Heart right ventricle (tissue), 16 donors: ENCODE results near the gene SPATC1L. TPM values are rescaled to one million over a fixed set of nuclear protein-coding genes. Genes with fewer than 3 reads are reported as not detected.

ENCODE experiments used
- ATAC-seq, 8 donors: fragments of 200-7000 bp; cut with Tn5 transposase; one replicate each; pipeline ENCODE4 v1.9.1; 2020; ENCODE audit warnings: mild to moderate bottlenecking in 8 of 8, moderate library complexity in 8 of 8, moderate number of reproducible peaks in 1 of 8
- DNase-seq, 2 donors: peaks; one replicate each; pipeline ENCODE4 v3.0.0-alpha.2; 2020
- H3K27ac ChIP-seq, 10 donors: fragments of 200-600 bp; sonication (generic) in 2 of 10; one replicate each; pipeline versions ENCODE4 v1.5.0 to v1.8.0; 2020 to 2022; ENCODE audit warnings: mild to moderate bottlenecking in 3 of 10
- H3K27me3 ChIP-seq, 7 donors: fragments of 200-600 bp; one replicate each; pipeline ENCODE4 v1.8.0; 2021 to 2022; ENCODE audit warnings: mild to moderate bottlenecking in 2 of 7
- H3K36me3 ChIP-seq, 9 donors: fragments of 200-600 bp; sonication (generic) in 1 of 9; one replicate each; pipeline versions ENCODE4 v1.5.0 to v1.8.0; 2020 to 2022; ENCODE audit warnings: mild to moderate bottlenecking in 2 of 9
- H3K4me1 ChIP-seq, 9 donors: fragments of 200-600 bp; sonication (generic) in 1 of 9; one replicate each; pipeline versions ENCODE4 v1.5.0 to v1.8.0; 2020 to 2022; ENCODE audit warnings: mild to moderate bottlenecking in 4 of 9
- H3K4me3 ChIP-seq, 10 donors: fragments of 200-600 bp; sonication (generic) in 2 of 10; one replicate each; pipeline versions ENCODE4 v1.5.0 to v1.8.0; 2020 to 2022; ENCODE audit warnings: mild to moderate bottlenecking in 7 of 10, moderate library complexity in 2 of 10
- H3K9me3 ChIP-seq, 11 donors: fragments of 200-600 bp in 10 of 11; sonication (generic) in 2 of 11; one replicate each; pipeline versions ENCODE4 v1.5.0 to v1.8.0; 2013 to 2022; ENCODE audit warnings: mild to moderate bottlenecking in 2 of 11, control low read depth in 1 of 11, moderate library complexity in 1 of 11
- CTCF ChIP-seq, 9 donors: fragments of 200-600 bp; sonication (generic) in 2 of 9; IDR thresholded peaks; one replicate each; pipeline versions ENCODE4 v1.5.0 to v1.8.0; 2021 to 2022; ENCODE audit warnings: antibody characterized with exemption in 9 of 9, mild to moderate bottlenecking in 5 of 9, moderate library complexity in 1 of 9
- WGBS, 2 donors: extraction: QIAGEN DNeasy Blood & Tissue Kit; methylation state at CpG; one replicate each; pipeline ENCODE4 v1.1.7; 2013; ENCODE audit warnings: inconsistent platforms in 1 of 2; 5-methylcytosine and 5-hydroxymethylcytosine counted together
- intact Hi-C, 10 donors: fragments of 100-400 bp; cut with DNase I; formaldehyde crosslinking; loops; one replicate each; pipeline versions ENCODE4 v1.11.1 to v1.14.2; 2022
- polyA plus RNA-seq, 2 donors: library from polyadenylated mRNA; stranded (reverse); fragments of 200-250 nt; gene quantifications; one replicate each; pipeline ENCODE4 v1.2.3, GENCODE V29; 2013
- total RNA-seq, 10 donors: library from RNA; stranded (reverse); fragmentation: NEBNext Ultra II Directional in 3 of 10; extraction: Animal tissue kit (Norgen Biotek cat#: 25700) in 3 of 10; gene quantifications; one replicate each; pipeline versions ENCODE4 v1.2.1 to v1.2.4, GENCODE V29; 2021 to 2023
- donor health status: Arrhythmogenic right ventricular cardiomyopathy.
- donor health status: ischemic (EF 13 %, LVEDD 7.1; RV severe dilation, severe dysfunction).
- donor health status: healthy with polysubstance abuse.
- donor health status: DM: no; HTN: yes; CAD: no.
- donor health status: DM: no; HTN: no; CAD: no.
- donor health status: ischemic (EF 25% LVEDD 6.9; RV normal size, moderate dysfunction).
- donor health status: ischemic (EF 25% LVEDD 5.7; RV mildly dilated, moderate dysfunction).
- donor health status: healthy.
- donor health status: DM: yes; HTN: yes; CAD: no.
- donor health status: Ischemic cardiomyopathy.
- donor health status: ischemic (EF 35%, LVEDD 5.7; RV mildly dilated, moderate dysfunction).
- donor health status: nonischemic (EF 11% LVEDD 7.7; RV severe dilation, severe dysfunction).
- donor health status: DM: yes; HTN: yes; CAD: no.
- donor health status: PGD.
- donor health status: ischemic (EF 29% LVEDD 5.4; RV normal size, mild dysfunction).
- donor health status: nonischemic (EF 23%, LVEDD 6.1; RV moderate dilation, normal function).

Gene SPATC1L
- total and polyA plus RNA-seq, 12 donors, result 4.7 to 14.6 (median 8.4) TPM

- DNase-seq (no peak), ATAC-seq (no peak)
- no peak for TF ChIP-seq CTCF (IDR thresholded peaks at IDR 0.05)
- H3K27ac ChIP-seq, result no peak overlapping the region
- peaks cover 0 to 99% (median 37%) of the 10 kb centered on the region in 9 donors for H3K36me3 ChIP-seq
- no peaks in the 10 kb centered on the region for H3K27me3 ChIP-seq
- peaks cover 0 to 3% (median 0%) of the 10 kb centered on the region in 9 donors for H3K4me1 ChIP-seq
- 92 to 93% methylated on average over 27 of the region's 27 CpGs for WGBS, 2 donors
- H3K9me3 ChIP-seq, result no peaks in the 10 kb centered on the region
- intact Hi-C loops, result no loop called here
- no peak overlapping the region for H3K4me3 ChIP-seq
Observed at GRCh38 chr21:46207920-46208591, 23.8 kb upstream of the SPATC1L start.

- TF ChIP-seq CTCF (IDR thresholded peaks at IDR 0.05), result no peak
- no peak overlapping the region for H3K27ac ChIP-seq
- H3K9me3 ChIP-seq, result no peaks in the 10 kb centered on the region
- H3K27me3 ChIP-seq, result no peaks in the 10 kb centered on the region
- peaks cover 0 to 98% (median 37%) of the 10 kb centered on the region in 9 donors for H3K36me3 ChIP-seq
- WGBS, 2 donors, result 95 to 97% methylated on average over 21 of the region's 21 CpGs
- DNase-seq (no peak), ATAC-seq (peak in 1 of 8 donors; percentile 32)
- intact Hi-C loops, result no loop called here
- H3K4me1 ChIP-seq, result peaks cover 0 to 8% (median 0%) of the 10 kb centered on the region in 9 donors
- no peak overlapping the region for H3K4me3 ChIP-seq
Observed at GRCh38 chr21:46207006-46207919, 23.0 kb upstream of the SPATC1L start.

- TF ChIP-seq CTCF (IDR thresholded peaks at IDR 0.05), result no peak
- DNase-seq (no peak), ATAC-seq (no peak)
- Histone ChIP-seq H3K27ac (no peak overlapping the region), H3K27me3 (no peaks in the 10 kb centered on the region), H3K4me1 (peaks cover 0 to 8% (median 0%) of the 10 kb centered on the region in 9 donors), H3K4me3 (no peak overlapping the region), H3K9me3 (no peaks in the 10 kb centered on the region), H3K36me3 (peaks cover 0 to 92% (median 37%) of the 10 kb centered on the region in 9 donors)
- intact Hi-C loops, result no loop called here
- 95% methylated on average over 24 of the region's 24 CpGs for WGBS, 2 donors
Observed at GRCh38 chr21:46206163-46207005, 22.1 kb upstream of the SPATC1L start.

GRCh38 chr21:46205766-46206162, 21.5 kb upstream of the SPATC1L start:
- H3K27me3 ChIP-seq, result no peaks in the 10 kb centered on the region
- no peak overlapping the region for H3K27ac ChIP-seq
- DNase-seq (no peak), ATAC-seq (no peak)
- no peak for TF ChIP-seq CTCF (IDR thresholded peaks at IDR 0.05)
- H3K36me3 ChIP-seq, result peaks cover 0 to 88% (median 37%) of the 10 kb centered on the region in 9 donors
- WGBS, 2 donors, result 96% methylated on average over 14 to 16 of the region's 16 CpGs
- intact Hi-C loops, result no loop called here
- no peaks in the 10 kb centered on the region for H3K9me3 ChIP-seq
- peaks cover 0 to 8% (median 0%) of the 10 kb centered on the region in 9 donors for H3K4me1 ChIP-seq
- H3K4me3 ChIP-seq, result no peak overlapping the region
